HG03457 (cell line): ENCODE measurements around the gene FRMD6.

Source experiments
- ATAC-seq: cut with Tn5 transposase; IDR thresholded peaks from one replicate; pipeline ENCODE4 v1.9.1; 2021; ENCODE audit warnings: moderate number of reproducible peaks; ENCODE audit not compliant: unreplicated experiment

FRMD6 gene

DNA sequence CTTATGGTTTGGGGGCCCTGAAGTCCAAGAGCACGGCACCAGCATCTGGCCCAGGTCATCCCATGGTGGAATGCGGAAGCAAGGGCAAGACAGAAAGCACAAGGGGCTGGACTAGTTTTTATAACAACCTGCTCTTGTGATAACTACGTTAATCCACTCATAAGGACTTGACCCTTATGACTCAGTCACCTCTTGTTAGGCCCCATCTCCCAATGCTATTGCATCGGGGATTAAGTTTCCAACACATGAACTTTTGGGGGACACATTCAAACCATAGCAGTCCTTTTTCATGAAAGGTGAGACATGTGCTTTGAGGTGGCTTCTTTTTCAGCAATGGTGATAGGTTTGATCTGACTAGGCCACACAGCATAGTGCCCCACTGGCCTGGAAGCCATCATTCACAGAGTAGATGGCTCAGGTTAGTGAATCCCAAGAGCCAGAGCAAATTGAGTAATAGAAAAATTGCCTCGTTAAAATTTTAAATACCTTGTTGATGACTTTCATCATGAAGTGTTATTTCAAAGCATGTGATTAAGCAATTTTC is 12.1 kb downstream of the FRMD6 start:
- no peak for ATAC-seq

DNA sequence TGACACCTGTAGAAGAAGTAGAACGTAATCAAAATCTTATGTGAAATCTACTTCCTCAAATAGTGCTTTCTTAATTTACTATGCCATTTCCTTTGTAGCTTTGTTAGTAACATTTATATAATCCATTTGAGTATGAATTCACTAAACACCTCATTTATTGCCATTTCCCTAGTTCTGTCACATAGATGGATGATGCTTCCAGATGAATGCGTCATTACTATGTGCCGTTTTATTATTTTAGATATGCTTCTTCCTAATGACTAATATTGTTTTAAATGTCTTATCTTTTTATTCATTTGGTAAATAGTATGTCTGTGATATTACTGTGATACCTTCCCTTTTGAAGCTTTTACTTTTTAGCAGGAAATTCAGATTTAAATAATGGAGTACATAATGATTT is 14.4 kb downstream of the FRMD6 start:
- ATAC-seq = no peak

DNA sequence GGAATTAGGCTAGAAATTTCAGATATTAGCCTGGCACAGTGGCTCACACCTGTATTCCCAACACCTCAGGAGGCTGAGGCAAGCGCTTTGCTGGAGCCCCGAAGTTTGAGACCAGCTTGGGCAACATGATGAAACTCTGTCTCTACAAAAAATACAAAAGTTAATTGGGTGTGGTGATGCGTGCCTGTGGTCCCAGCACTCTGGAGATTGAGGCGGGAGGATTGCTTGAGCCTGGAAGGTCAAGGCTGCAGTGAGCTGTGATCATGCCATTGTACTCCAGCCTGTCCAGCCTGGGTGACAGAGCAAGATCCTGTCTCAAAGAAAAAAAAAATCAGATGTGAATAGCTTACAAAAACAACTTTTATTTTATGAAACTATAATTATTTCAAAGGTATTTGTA is 15.1 kb downstream of the FRMD6 start:
- ATAC-seq = no peak

DNA sequence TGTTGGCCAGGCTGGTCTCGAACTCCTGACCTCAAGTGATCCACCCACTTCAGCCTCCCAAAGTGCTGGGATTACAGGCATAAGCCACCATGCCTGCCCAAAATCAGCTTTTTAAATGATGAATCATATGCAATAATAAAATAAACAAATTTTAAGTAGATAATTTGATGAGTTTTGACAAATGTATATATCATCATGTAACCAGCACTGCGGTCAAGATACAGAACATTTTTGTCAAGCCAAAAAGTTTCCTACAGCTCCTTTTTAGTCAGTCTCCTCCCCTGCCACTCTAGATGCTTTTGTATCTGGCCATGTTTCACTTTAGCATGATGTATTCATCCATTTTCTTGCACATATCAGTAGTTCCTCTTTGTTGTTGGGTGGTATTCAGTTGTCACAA is 17.2 kb downstream of the FRMD6 start:
- no peak for ATAC-seq

DNA sequence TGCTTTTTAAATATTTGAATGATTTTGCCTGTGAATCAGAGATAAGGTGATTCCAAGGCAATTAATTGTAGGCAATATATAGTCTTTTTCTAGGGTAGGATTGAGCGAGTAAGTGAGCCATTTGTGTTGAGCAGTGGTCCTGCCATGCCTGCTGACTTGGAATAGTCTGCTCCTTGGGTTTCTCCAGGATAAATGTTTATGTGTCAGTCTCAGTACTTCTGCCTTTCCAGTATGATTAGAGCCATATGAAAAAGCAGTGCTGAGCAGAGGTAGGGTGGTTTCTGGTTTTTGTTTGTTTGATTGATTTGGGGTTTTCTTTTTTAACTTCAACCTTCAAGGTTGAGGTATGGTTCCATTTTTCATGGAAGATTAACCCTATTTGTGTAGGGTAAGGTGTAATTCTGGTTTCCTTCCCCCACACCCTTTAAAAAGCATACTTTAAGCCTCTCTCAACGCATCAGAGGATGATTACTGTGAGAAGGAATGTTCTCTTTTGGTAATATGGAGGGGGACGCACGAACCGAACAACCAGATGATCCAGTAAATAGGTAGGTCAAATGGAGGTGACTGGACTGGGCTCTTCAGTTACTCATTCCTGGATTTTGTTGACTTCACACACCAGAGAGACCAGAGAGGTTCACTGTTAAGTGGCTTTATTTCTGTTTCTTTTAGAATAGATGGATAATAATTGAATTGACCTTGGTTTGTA is 22.7 kb downstream of the FRMD6 start:
- ATAC-seq = no peak

DNA sequence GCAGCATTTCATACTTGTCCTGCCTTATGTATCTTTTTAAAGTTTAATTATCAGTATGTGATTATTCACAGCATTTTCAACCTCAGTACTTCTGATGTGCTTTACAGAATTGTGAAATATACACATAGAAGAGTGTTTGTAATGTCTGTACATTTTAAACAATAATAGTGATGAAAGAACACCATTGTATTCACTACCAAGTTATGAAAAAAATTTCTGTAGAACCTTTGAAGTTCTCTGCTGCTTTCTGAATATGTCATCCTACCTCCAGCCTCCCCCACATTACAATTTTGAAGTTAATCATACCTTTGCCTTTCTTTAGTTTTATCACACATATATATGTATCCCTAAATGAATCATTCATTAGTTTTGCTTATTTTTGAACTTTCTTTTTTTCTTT is 24.8 kb downstream of the FRMD6 start:
- no peak for ATAC-seq

DNA sequence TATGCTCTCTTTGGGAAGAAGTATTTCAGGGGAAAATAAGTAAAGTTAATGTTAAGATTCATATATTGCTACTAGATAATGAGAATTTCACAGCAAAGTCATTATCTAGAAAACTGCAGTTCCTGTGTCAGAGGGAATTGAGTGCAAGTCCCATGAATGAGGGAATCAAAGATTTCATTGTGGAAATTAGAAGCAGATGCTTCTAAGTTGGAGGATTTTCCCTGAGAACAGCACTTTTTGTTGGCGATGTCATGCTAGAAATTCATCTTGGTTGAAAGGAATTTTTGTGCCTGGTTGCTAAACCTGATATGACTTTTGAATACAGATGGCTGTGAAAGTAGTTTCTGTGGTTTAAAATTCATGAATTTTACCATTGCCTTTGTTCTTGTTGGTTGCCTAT is 25.6 kb downstream of the FRMD6 start:
- no peak for ATAC-seq

DNA sequence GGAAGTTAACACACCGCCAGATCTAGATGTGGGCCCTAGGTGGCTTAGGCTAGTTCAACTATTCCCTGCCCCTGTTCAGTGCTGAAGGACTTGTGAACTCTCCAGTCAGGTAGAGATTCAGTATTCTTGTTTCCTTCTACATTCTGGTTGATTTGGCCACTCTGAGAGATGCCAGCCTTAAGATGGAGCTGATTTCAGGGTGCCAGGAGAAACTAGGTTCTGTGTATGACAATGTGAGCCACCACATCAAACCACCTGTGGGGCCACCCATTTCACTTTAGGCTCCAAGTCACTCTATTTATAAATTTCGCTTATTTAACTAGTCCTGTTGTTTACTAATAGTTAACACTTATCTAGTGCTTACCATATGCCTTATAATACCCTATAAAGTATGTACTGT is 26.0 kb downstream of the FRMD6 start:
- no peak for ATAC-seq

DNA sequence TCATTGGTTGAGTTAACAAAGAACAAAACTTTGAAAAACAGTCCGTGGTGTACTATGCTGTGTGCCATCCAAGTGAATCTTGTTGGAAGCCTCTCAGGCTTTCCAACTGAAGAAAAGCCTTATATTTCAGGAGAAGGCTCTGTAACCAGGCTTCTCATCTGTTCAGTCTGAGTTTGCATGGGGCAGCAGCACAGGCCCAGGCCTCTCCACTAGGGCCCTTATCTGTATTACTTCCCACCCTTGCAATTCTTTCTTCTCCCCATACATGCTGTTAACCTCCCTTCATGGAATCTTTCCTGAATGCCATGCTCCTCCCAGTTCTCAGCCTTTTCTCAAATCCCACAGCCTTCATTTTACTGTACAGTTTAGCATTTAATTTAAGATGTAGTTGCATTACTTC is 28.3 kb downstream of the FRMD6 start:
- ATAC-seq = no peak

DNA sequence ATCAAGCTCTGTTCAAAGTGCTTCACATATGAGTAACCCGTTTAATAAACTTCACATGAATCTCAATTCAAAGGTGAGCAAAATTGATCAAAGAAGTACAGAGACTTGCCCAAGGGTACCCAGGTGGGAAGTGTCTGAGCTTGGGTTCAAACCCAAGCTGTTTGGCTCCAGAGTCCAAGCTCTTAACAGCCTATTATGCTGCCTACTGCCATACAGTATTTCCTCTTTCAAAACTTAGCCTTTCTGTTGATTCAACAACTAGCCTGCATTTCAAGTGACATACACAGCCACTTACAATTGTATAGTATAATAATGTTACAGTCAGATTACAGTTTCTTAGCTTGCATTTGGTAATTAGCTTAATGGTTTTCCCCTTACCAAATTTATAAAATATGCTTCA is 29.7 kb downstream of the FRMD6 start:
- ATAC-seq = no peak

DNA sequence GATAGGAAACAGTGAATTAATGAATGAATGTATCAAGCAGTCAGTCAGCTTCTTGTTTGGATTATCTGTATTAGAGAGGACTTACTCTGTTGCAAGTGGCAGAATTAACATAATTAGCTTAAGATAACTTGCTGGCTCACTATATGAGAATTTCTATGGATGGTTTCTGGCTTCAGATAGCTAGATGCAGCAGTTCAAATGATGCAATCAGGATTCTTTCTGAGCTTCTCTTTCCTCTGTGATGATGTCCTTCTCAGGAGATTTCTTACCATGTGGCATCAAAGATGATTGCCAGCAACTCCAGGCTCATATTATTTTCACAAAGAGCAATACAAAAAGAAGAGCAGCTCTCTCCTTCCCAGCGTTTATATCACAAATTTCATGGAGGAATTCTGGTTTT is 30.7 kb downstream of the FRMD6 start:
- ATAC-seq = no peak

DNA sequence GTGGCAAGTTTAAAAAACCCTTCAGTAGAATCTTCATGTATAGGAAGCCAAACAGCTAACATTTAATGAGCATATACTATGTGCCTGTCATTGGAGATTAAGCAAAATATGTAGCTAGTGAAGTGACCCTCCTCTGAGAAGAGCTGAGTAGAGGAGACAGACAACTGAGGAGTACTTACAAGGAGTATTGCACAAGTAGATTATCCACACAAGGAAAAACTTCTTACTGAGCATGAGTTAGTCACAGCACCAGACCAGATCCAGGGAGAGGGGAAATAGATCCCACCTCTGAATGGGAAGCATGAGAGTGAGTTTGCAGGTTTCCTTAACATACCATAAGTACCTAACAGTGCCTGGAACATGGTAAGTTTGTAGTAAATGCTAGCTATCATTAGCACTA is 33.0 kb downstream of the FRMD6 start:
- ATAC-seq = no peak

DNA sequence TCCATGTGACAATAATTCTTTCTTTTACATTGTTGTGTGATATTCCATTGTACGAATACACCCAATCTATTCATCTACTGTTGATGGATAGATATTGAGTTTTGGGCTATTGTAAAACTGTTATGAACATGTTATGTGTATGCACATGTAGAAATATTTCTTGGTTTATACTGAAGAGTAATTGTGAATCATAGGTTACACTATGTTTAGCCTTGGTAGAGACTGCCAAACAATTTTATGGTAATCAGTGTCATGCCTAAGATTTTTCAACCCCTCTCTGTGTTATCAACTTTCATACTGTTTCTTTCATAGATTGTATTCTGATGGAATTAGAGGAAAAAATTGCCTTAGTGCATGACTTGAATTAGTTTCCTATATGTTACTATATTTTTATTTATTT is 39.5 kb downstream of the FRMD6 start:
- no peak for ATAC-seq

DNA sequence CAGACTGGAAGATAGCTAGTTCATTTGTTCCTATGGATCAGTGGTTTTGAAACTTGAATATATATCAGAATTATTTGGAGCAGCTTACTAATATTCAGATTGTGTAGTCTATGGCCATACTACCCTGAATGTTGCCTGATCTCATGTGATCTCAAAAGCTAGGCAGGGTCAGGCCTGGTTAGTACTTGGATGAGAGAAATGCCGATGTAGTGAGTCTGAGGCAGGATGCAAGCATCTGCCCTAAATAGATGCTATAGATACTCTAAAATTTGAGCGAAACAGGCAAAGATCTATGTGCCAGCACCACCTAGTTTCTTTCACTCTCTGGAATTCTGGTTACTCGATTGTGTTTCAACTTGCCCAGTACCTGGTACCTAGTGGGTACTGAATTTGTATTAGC is 40.9 kb downstream of the FRMD6 start:
- ATAC-seq = no peak

DNA sequence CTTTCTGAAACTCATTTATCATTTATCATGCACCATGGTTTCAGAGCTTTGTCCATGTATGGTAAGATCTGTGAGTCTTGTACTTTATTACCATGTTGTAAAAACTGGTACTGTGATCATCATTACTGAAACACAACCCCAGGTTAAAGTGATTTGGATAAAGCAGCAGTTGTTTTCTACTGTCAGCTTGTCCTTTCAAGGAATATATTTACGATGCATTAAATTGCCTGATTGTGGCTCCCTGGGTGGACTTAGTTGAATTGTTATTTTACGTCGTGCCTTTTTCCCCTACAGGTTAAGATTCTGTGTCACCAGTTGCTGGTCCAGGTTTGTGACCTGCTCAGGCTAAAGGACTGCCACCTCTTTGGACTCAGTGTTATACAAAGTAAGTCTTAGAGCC is 46.1 kb downstream of the FRMD6 start:
- no peak for ATAC-seq

DNA sequence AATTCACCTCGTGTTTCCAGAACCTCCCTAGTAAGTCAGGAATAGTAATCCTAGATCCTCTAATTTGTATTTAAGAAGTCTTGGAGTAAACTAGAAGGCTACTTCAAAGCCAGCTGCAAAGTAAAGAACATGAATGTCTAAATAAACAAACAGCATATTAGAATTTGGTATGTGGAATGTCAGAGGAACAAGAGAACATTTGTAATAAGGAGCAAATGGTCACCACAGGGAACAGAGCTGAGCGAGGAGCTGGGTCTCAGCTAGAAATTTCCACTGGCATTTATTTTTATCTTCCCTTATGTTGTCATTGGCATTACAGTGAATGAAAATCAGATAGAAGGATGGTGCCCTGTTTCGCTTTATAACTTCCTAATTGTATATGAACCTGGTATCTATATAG is 50.2 kb downstream of the FRMD6 start:
- ATAC-seq = no peak

DNA sequence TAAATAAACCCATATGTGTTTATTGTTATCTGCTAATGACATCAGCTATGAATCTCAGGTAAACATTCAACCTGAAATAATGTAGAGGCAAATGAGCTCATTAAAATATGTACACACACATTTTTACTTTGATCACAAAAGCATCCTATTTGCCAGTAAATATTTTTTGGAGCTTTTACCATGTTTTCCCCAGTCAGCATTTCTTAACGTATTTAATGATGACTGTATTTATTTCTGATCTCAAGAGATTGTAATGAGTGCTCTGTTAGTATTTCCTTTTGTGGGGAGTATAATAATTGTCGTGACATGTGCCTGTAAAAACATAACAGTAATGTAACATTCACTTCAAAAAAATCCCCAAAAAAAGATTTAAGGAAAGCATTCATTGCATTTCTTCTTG is 52.1 kb downstream of the FRMD6 start:
- no peak for ATAC-seq

DNA sequence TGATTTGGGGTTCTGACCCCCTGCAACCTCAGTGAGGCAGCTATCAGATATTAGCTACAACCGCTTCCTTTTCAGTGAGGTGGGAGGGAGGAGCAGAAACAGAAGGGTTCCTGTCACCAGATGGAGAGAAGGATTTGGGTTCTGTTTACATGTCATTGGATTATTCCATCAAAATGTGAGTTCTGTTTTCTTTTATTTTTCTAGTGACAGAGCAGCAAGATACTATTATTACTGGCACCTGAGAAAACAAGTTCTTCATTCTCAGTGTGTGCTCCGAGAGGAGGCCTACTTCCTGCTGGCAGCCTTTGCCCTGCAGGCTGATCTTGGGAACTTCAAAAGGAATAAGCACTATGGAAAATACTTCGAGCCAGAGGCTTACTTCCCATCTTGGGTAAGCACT is 52.8 kb downstream of the FRMD6 start:
- ATAC-seq = no peak

DNA sequence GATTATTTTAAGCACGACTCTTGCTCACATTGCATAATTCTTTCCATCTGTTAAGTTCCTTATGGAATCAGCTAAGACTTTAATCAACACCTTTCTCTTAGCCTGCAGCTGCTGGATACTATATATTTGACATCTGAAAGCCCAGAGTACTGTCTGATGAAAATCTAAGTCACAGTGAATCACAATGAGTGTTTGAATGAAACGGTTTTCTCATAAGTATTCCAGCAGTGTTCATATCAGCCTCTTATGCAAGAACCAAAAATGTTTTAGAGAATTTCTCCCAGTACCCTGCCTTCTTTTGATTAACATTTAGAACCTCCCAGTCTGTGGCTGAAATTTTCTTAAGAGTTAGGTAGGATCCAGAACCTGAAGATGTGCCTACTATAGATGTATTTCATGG is 55.6 kb downstream of the FRMD6 start:
- no peak for ATAC-seq

DNA sequence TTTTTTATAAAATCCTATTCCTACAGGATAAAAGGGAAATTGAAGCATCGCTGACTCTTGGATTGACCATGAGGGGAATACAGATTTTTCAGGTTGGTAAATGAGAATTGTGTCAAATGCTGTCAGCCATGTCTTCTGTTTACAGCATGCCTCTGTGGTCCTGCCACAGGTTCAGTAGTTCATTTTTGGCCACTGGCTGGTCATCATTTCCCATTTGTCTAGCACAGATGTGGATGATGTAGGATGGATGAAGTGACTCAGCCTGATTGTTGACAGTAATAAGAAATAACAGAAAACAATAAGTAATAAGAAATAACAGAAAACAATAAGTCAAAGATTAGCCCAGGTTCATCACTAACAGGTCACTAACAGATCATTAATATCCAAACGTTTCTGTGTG is 59.8 kb downstream of the FRMD6 start:
- no peak for ATAC-seq

DNA sequence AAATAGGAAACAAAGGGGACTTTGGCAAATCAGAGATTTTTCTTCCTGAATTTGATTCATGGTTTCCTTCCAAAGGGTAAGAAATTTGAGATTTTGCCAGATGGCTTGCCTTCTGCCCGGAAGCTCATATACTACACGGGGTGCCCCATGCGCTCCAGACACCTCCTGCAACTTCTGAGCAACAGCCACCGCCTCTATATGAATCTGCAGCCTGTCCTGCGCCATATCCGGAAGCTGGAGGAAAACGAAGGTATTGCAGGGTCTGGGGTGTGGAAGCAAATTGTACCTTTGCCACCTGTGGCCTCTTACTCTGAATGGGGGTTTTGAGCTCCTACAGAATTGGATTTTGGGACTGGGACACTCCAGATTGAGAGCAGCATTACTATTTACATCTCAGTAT is 63.5 kb downstream of the FRMD6 start:
- ATAC-seq = no peak

DNA sequence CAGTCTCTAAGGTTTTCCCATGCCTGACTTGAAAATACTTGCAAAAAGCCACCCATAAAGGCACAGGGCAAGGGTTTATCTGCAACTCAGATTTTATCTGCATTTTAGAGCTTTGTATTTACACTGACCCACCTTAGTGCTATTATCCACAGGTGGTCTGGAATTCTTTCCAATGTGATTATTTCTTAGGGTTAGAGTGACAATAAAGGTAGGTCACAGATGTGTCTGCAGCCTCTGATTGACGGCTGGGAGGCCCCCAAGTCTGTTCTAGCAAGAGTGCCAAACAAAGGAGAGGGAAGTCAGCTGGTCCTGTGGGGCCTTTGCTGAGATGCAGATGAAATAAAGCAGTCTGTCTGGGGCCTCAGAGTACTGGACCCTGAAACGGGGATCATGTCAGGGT is 64.0 kb downstream of the FRMD6 start:
- ATAC-seq = no peak

DNA sequence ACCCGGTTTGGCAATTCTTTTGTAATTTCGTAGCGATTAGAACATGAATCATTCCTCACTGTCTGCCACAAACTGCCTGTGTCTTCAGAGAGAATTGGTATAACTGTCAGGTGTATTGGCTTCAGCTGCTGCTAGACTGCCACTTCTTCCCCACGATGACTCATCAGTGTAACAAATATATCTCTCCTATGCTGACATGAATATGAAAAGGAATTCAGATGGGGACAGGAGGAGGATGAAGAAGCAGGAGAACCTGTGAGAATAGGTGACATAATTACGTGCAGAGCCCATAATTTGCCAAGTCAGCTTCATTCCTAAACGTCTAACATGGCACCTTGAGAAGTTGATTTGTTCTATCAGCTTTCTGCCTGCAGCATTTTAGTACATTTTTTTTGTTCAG is 64.9 kb downstream of the FRMD6 start:
- no peak for ATAC-seq
